Natural killer cell (primary cell): ENCODE measurements around the gene RUNDC1. TPM values are rescaled to one million over a fixed set of nuclear protein-coding genes. Genes with fewer than 3 reads are reported as not detected.
"Not testable (repeated sequence)": the region's sequence is repeated elsewhere in the genome, so short reads cannot be mapped to it uniquely, and the experiment has no call there.

Source experiments
- ATAC-seq, 3 donors: fragments of 150-1000 bp in 2 of 3; fragments of 200-7000 bp in 1 of 3; cut with Tn5 transposase; 1 replicate in 1 of 3; 2 replicates in 2 of 3; pipeline ENCODE4 v1.10.0; 2021; ENCODE audit warnings: mild to moderate bottlenecking in 2 of 3, moderate library complexity in 2 of 3
- DNase-seq, 2 donors: peaks; one replicate each; pipeline versions ENCODE4 v3.0.0 to v3.0.0-alpha.2; 2013 to 2021; ENCODE audit warnings: mixed read lengths in 1 of 2
- H3K27ac ChIP-seq: one replicate; pipeline ENCODE4 v1.5.1; 2013; ENCODE audit warnings: mild to moderate bottlenecking, low read length
- H3K27me3 ChIP-seq: one replicate; pipeline ENCODE4 v1.6.1; 2013; ENCODE audit warnings: low read length; ENCODE audit not compliant: control insufficient read depth, insufficient read depth
- H3K36me3 ChIP-seq: one replicate; pipeline ENCODE4 v1.6.1; 2013; ENCODE audit warnings: low read length; ENCODE audit not compliant: control insufficient read depth, insufficient read depth
- H3K4me1 ChIP-seq: one replicate; pipeline ENCODE4 v1.6.1; 2013; ENCODE audit warnings: low read length; ENCODE audit not compliant: control insufficient read depth, insufficient read depth
- H3K4me3 ChIP-seq: one replicate; pipeline ENCODE4 v1.5.1; 2013; ENCODE audit warnings: low read length
- H3K9me3 ChIP-seq: one replicate; pipeline ENCODE4 v1.6.1; 2013; ENCODE audit warnings: low read length; ENCODE audit not compliant: control insufficient read depth, insufficient read depth
- H3K27ac Mint-ChIP-seq, 2 donors: one replicate each; pipeline ENCODE4 v1.8.0; 2022; ENCODE audit warnings: mild to moderate bottlenecking in 2 of 2, mixed read lengths in 2 of 2, moderate library complexity in 1 of 2
- H3K27me3 Mint-ChIP-seq, 2 donors: one replicate each; pipeline ENCODE4 v1.8.0; 2022; ENCODE audit warnings: low read depth in 2 of 2, mixed read lengths in 2 of 2
- H3K36me3 Mint-ChIP-seq: one replicate; pipeline ENCODE4 v1.8.0; 2022; ENCODE audit warnings: mixed read lengths
- H3K4me1 Mint-ChIP-seq, 2 donors: one replicate each; pipeline ENCODE4 v1.8.0; 2022; ENCODE audit warnings: mixed read lengths in 2 of 2
- H3K4me3 Mint-ChIP-seq: one replicate; pipeline ENCODE4 v1.8.0; 2022; ENCODE audit warnings: mild to moderate bottlenecking, moderate library complexity, mixed read lengths
- H3K9me3 Mint-ChIP-seq, 2 donors: one replicate each; pipeline ENCODE4 v1.8.0; 2022; ENCODE audit warnings: mixed read lengths in 2 of 2
- CTCF ChIP-seq: fragments of 200-600 bp; IDR thresholded peaks from one replicate; pipeline ENCODE4 v1.8.0; 2022; ENCODE audit warnings: antibody characterized with exemption
- WGBS: methylation state at CpG from one replicate; pipeline ENCODE4 v1.1.7; 2013; ENCODE audit warnings: missing lambda C conversion rate; ENCODE audit not compliant: insufficient coverage; 5-methylcytosine and 5-hydroxymethylcytosine counted together
- intact Hi-C: fragments of 100-400 bp; cut with micrococcal nuclease; formaldehyde crosslinking; loops from one replicate; pipeline ENCODE4 v1.14.2; 2022
- total RNA-seq, 4 donors: library from RNA; stranded (reverse); fragments of 120-200 nt in 1 of 4; gene quantifications; one replicate each; pipeline versions ENCODE4 v1.2.3 to v1.2.4, GENCODE V29; 2013 to 2022

Gene RUNDC1
- total RNA-seq, 3 donors from 2014 or later (not counting 1 experiment from before 2014, with no cell fraction given), result 11.6 to 15.8 (median 14.6) TPM

GRCh38 chr17:42997984-42998938, 17.9 kb downstream of the RUNDC1 start, which contains the start of gene RPL27:
Gene RPL27, plus strand, starts transcription at chr17:42998419. Its CDS starts 332 bp downstream, at chr17:42998751.
- peak within 1 kb of the TSS; percentile 93 for H3K27ac ChIP-seq
- TF ChIP-seq CTCF, result peak; percentile 94
- Mint-ChIP-seq H3K36me3 (no peaks in the 10 kb centered on the region), H3K4me3 (peak within 1 kb of the TSS; percentile 97), H3K27ac (peak within 1 kb of the TSS; percentile 95 to 98), H3K27me3 (no peaks in the 10 kb centered on the region), H3K9me3 (no peaks in the 10 kb centered on the region), H3K4me1 (peaks cover 25 to 28% of the 10 kb centered on the region in 2 donors)
- under 1% methylated on average over 49 of the region's 49 CpGs for WGBS
- ATAC-seq (peak; percentile 93 to 99 (median 95)), DNase-seq (peak; percentile 98 to 100)
- H3K4me3 ChIP-seq, result peak within 1 kb of the TSS; percentile 90
- intact Hi-C loops, result loop anchor here (10.0 kb wide), 1 partner anchor 487 kb away; the partner anchor contains the start of gene DHX8
- peaks cover 18% of the 10 kb centered on the region for H3K4me1 ChIP-seq
- H3K27me3 ChIP-seq, result no peaks in the 10 kb centered on the region
- H3K36me3 ChIP-seq, result peaks cover 31% of the 10 kb centered on the region
- H3K9me3 ChIP-seq, result no peaks in the 10 kb centered on the region

DNA sequence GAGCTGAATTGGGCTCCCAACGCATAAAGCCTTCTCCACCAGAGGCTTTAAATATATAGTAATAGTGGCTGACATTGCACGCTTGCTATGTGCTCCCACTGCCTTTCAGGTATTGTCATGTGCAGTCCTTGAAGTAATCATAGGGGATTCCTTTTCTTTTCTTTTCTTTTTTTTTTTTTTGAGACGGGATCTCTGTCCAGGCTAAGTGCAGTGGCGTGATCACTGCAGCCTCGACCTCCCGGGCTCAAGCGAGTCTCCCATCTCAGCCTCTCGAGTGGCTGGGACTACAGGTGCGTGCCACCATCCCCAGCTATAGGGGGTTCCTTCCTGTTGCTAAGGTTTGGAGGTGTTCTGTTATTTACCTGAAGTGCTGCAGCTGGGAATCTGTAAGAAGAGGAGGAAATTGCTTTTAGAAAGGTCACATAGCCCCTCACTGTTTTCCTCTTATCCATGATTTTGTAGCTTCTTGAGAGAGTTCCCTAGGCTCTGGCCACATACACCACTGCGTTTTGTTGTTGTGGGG, 18.7 kb downstream of the RUNDC1 start:
- Mint-ChIP-seq H3K9me3 (no peaks in the 10 kb centered on the region), H3K4me3 (peak overlapping the region; percentile 97), H3K4me1 (peaks cover 25 to 28% of the 10 kb centered on the region in 2 donors), H3K36me3 (no peaks in the 10 kb centered on the region), H3K27me3 (no peaks in the 10 kb centered on the region), H3K27ac (peak overlapping the region; percentile 95 to 98)
- 29% methylated on average over 5 of the region's 10 CpGs for WGBS
- ATAC-seq, result no peak
- TF ChIP-seq CTCF, result no peak
- no peak for DNase-seq
- H3K27me3 ChIP-seq, result no peaks in the 10 kb centered on the region
- H3K9me3 ChIP-seq, result no peaks in the 10 kb centered on the region
- intact Hi-C loops, result loop anchor here (10.0 kb wide), 1 partner anchor 486 kb away; the partner anchor contains the start of gene DHX8
- H3K36me3 ChIP-seq, result peaks cover 32% of the 10 kb centered on the region
- peak overlapping the region; percentile 93 for H3K27ac ChIP-seq
- peaks cover 18% of the 10 kb centered on the region for H3K4me1 ChIP-seq
- peak overlapping the region; percentile 90 for H3K4me3 ChIP-seq

GRCh38 chr17:43000894-43001293, 20.5 kb downstream of the RUNDC1 start:
- H3K4me3 Mint-ChIP-seq, H3K4me3 ChIP-seq, H3K27ac ChIP-seq, ATAC-seq, H3K27me3 Mint-ChIP-seq, H3K36me3 Mint-ChIP-seq, intact Hi-C loops, H3K9me3 Mint-ChIP-seq, H3K27me3 ChIP-seq, DNase-seq, H3K9me3 ChIP-seq: not testable (repeated sequence)
- Histone ChIP-seq H3K4me1 (peaks cover 18% of the 10 kb centered on the region), H3K36me3 (peaks cover 32% of the 10 kb centered on the region)
- H3K4me1 Mint-ChIP-seq, result peaks cover 21 to 28% of the 10 kb centered on the region in 2 donors
- 97% methylated on average over 13 of the region's 13 CpGs for WGBS
- peak overlapping the region; percentile 11 to 42 for H3K27ac Mint-ChIP-seq
